22Rv1 (cell line): ENCODE results near the gene FAM131A.

Experiments
- CTCF ChIP-seq: fragments of 450-650 bp; IDR thresholded peaks from 2 replicates; pipeline ENCODE4 v1.5.1; 2017; ENCODE audit warnings: mild to moderate bottlenecking
- ZFX ChIP-seq: fragments of 450-650 bp; IDR thresholded peaks from 2 replicates; pipeline ENCODE4 v1.6.1; 2017; ENCODE audit warnings: antibody characterized with exemption, borderline replicate concordance

- TF ChIP-seq CTCF (no peak), ZFX (no peak)
These were observed 581 bp downstream of the FAM131A start for GRCh38 chr3:184337981-184338380.
